BLaER1 treated with 17β-estradiol and CSF1 and Interleukin-3, amounts not matched to agents 10 nM and 100 nM (cell line): ENCODE results near the gene HAAO.

Experiments used
- H3K27ac ChIP-seq, 11 experiments: shearing (Covaris generic); formaldehyde crosslinking; 2 replicates each; pipeline ENCODE4 v1.8.1; 2022
- H3K27me3 ChIP-seq, 11 experiments: shearing (Covaris generic); formaldehyde crosslinking; 2 replicates each; pipeline ENCODE4 v1.8.1; 2022
- H3K36me3 ChIP-seq, 11 experiments: shearing (Covaris generic); formaldehyde crosslinking; 2 replicates each; pipeline ENCODE4 v1.8.1; 2022
- H3K4me1 ChIP-seq, 10 experiments: shearing (Covaris generic); formaldehyde crosslinking; 2 replicates each; pipeline ENCODE4 v1.8.1; 2022
- H3K4me2 ChIP-seq, 11 experiments: shearing (Covaris generic); formaldehyde crosslinking; 2 replicates each; pipeline ENCODE4 v1.8.1; 2022
- H3K4me3 ChIP-seq, 10 experiments: shearing (Covaris generic); formaldehyde crosslinking; 2 replicates each; pipeline ENCODE4 v1.8.1; 2022
- H3K9ac ChIP-seq, 11 experiments: shearing (Covaris generic); formaldehyde crosslinking; 2 replicates each; pipeline ENCODE4 v1.8.1; 2022
- H3K9me3 ChIP-seq, 11 experiments: shearing (Covaris generic); formaldehyde crosslinking; replicated peaks in 1 of 11; 2 replicates each; pipeline ENCODE4 v1.8.1; 2022
- H4K20me1 ChIP-seq, 11 experiments: shearing (Covaris generic); formaldehyde crosslinking; 2 replicates each; pipeline ENCODE4 v1.8.1; 2022
- Cebpa-rat ChIP-seq, 11 experiments: shearing (Covaris generic); IDR thresholded peaks; 2 replicates each; pipeline ENCODE4 v1.8.1; 2022

Gene HAAO

GRCh38 chr2:42796427-42797248, 4.3 kb upstream of the HAAO start:
- no peak for TF ChIP-seq Cebpa-rat (IDR thresholded peaks at IDR 0.05)
- Histone ChIP-seq H3K4me1 (peaks cover 24 to 51% (median 45%) of the 10 kb centered on the region in 10 experiments), H3K4me3 (no peak overlapping the region), H3K9me3 (peaks cover 0 to 9% (median 0%) of the 10 kb centered on the region in 11 experiments; a peak in 3 of 22 replicates), H3K27me3 (peaks cover 32 to 39% (median 34%) of the 10 kb centered on the region in 11 experiments), H3K4me2 (peak overlapping the region in 10 of 11 experiments; percentile 16 to 59 (median 38); a peak in 12 of 22 replicates), H3K9ac (no peak overlapping the region), H4K20me1 (peaks cover 0 to 4% (median 0%) of the 10 kb centered on the region in 11 experiments; a peak in 1 of 22 replicates), H3K36me3 (no peaks in the 10 kb centered on the region), H3K27ac (peak overlapping the region in 4 of 11 experiments; percentile 22 to 59 (median 41); a peak in 7 of 22 replicates)

DNA sequence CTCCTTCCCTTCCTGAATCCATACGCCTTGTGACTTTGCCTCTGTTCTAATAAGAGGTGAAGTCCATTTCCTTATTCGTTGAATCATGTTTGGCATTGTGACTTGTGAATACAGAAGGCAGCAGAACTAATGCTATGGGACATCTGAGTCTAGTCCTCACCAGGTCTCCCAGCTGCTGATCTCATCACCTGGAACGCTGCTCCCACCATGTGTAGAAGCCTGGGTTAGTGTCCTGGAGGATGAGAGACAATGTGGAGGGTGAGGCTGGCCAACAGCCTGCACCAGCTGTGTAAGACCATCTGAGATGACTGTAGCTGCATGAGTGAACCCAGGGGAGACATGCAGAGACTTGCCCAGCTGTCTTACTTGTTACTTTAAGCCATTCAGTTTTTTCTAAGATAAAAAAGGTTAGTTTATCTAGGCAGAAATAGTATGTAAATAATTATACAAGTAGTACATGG, 3.5 kb upstream of the HAAO start:
- peaks cover 40 to 47% (median 41%) of the 10 kb centered on the region in 11 experiments for H3K27me3 ChIP-seq
- H3K27ac ChIP-seq: peak overlapping the region in 4 of 11 experiments; percentile 22 to 59 (median 41); a peak in 7 of 22 replicates
- peak overlapping the region in 10 of 11 experiments; percentile 16 to 59 (median 38); a peak in 16 of 22 replicates for H3K4me2 ChIP-seq
- no peak overlapping the region for H3K9ac ChIP-seq
- H3K36me3 ChIP-seq: no peaks in the 10 kb centered on the region
- peaks cover 0 to 16% (median 0%) of the 10 kb centered on the region in 11 experiments; a peak in 4 of 22 replicates for H3K9me3 ChIP-seq
- H4K20me1 ChIP-seq: peaks cover 0 to 4% (median 0%) of the 10 kb centered on the region in 11 experiments; a peak in 1 of 22 replicates
- TF ChIP-seq Cebpa-rat (IDR thresholded peaks at IDR 0.05): no peak
- peaks cover 26 to 53% (median 46%) of the 10 kb centered on the region in 10 experiments for H3K4me1 ChIP-seq
- H3K4me3 ChIP-seq: no peak overlapping the region

DNA sequence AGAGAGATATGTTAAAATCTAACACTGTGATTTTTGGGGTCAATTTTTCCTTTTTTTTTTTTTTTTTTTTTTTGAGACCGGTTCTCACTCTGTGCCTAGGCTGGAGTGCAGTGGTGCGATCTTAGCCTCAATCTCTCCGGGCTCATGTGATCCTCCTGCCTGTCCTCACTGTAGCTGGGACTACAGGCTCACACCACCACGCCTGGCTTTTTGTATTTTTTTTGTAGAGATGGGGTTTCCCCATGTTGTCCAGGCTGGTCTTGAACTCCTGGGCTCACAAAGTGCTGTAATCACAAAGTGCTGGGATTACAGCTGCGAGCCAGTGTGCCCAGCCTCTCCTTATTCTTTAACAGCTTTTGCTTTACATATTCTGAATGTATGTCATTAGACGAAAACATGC, 2.9 kb upstream of the HAAO start:
- Histone ChIP-seq H3K9me3 (peaks cover 0 to 16% (median 0%) of the 10 kb centered on the region in 11 experiments; a peak in 4 of 22 replicates), H3K27me3 (peaks cover 41 to 53% (median 47%) of the 10 kb centered on the region in 11 experiments), H3K4me1 (peaks cover 26 to 53% (median 46%) of the 10 kb centered on the region in 10 experiments), H4K20me1 (peaks cover 0 to 4% (median 0%) of the 10 kb centered on the region in 11 experiments; a peak in 1 of 22 replicates), H3K9ac (no peak overlapping the region), H3K27ac (peak overlapping the region in 1 of 11 experiments; percentile 59; a peak in 1 of 22 replicates), H3K4me2 (peak overlapping the region in 6 of 11 experiments; percentile 21 to 50 (median 35); a peak in 7 of 22 replicates), H3K4me3 (no peak overlapping the region), H3K36me3 (no peaks in the 10 kb centered on the region)
- no peak for TF ChIP-seq Cebpa-rat (IDR thresholded peaks at IDR 0.05)

- Histone ChIP-seq H3K27ac (no peak overlapping the region), H4K20me1 (peaks cover 0 to 4% (median 0%) of the 10 kb centered on the region in 11 experiments; a peak in 1 of 22 replicates), H3K27me3 (peaks cover 41 to 55% (median 49%) of the 10 kb centered on the region in 11 experiments), H3K4me3 (no peak overlapping the region), H3K4me2 (peak overlapping the region in 10 of 11 experiments; percentile 78 to 96 (median 92); a peak in 20 of 22 replicates), H3K9ac (no peak overlapping the region), H3K4me1 (peaks cover 26 to 53% (median 46%) of the 10 kb centered on the region in 10 experiments), H3K9me3 (peaks cover 0 to 16% (median 0%) of the 10 kb centered on the region in 11 experiments; a peak in 4 of 22 replicates), H3K36me3 (no peaks in the 10 kb centered on the region)
- no peak for TF ChIP-seq Cebpa-rat (IDR thresholded peaks at IDR 0.05)
Observed at GRCh38 chr2:42794271-42795046, 2.1 kb upstream of the HAAO start.

DNA sequence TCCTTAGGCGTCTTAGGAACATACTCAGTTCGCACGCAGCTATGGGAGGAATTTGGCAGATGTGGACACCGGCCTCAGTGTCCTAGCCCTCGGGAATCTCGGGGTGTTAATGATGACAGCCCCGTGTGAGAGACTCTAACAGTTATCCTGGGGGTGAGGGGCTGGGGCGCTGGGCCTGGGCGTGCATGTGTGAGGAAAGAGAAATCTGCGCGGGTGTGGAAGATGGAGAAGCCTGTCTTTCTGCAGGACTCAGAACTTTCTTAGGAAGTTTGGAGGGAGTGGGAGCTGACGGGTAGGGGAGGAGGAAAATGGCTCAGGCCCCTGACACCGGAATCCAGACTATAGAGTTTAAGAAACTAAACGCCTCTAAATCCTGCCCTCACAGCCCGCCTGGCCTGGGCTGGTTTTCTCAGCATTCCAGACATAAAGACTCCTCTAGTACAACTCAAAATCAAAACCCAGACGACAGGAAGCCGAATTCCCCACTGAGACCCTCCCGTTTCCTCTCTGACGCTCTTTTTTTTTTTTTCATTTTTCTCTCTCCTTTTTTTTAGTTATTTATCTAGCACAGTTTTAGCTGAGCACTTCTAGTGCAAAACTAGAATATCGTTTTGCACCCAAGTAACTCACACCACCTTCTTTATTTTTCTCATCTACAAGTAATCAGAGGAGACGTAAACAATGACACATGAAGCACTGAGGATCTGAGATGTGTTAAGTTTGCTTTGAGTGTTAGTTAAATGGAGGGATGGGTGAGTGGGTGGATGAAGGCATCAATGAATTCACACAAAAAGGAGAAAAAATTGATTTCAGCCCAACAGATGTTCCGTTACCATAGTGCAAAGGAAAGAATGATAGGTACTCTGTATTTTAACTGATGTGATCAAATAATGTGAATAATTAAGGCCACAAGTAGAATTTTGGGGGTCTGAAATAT, 1.2 kb upstream of the HAAO start:
- peak overlapping the region; percentile 78 to 96 (median 92) for H3K4me2 ChIP-seq
- H3K36me3 ChIP-seq: no peaks in the 10 kb centered on the region
- peaks cover 26 to 53% (median 46%) of the 10 kb centered on the region in 10 experiments for H3K4me1 ChIP-seq
- peak overlapping the region; percentile 44 to 78 (median 72); a peak in 20 of 22 replicates for H3K9ac ChIP-seq
- H3K27ac ChIP-seq: peak overlapping the region in 7 of 11 experiments; percentile 49 to 76 (median 61); a peak in 12 of 22 replicates
- H3K27me3 ChIP-seq: peaks cover 41 to 55% (median 49%) of the 10 kb centered on the region in 11 experiments
- peak overlapping the region; percentile 50 to 71 (median 60) for H3K4me3 ChIP-seq
- H3K9me3 ChIP-seq: peaks cover 0 to 16% (median 0%) of the 10 kb centered on the region in 11 experiments; a peak in 4 of 22 replicates
- peaks cover 0 to 4% (median 0%) of the 10 kb centered on the region in 11 experiments; a peak in 1 of 22 replicates for H4K20me1 ChIP-seq
- TF ChIP-seq Cebpa-rat (IDR thresholded peaks at IDR 0.05): no peak

- Histone ChIP-seq H3K27ac (peak overlapping the region in 9 of 11 experiments; percentile 35 to 76 (median 61); a peak in 18 of 22 replicates), H3K36me3 (no peaks in the 10 kb centered on the region), H3K4me1 (peaks cover 26 to 50% (median 45%) of the 10 kb centered on the region in 10 experiments), H3K4me3 (peak overlapping the region; percentile 50 to 71 (median 60)), H3K27me3 (peaks cover 41 to 55% (median 49%) of the 10 kb centered on the region in 11 experiments), H3K9me3 (peaks cover 0 to 16% (median 0%) of the 10 kb centered on the region in 11 experiments; a peak in 4 of 22 replicates), H4K20me1 (peaks cover 0 to 4% (median 0%) of the 10 kb centered on the region in 11 experiments; a peak in 1 of 22 replicates), H3K9ac (peak overlapping the region; percentile 44 to 78 (median 72)), H3K4me2 (peak overlapping the region; percentile 78 to 96 (median 92))
- no peak for TF ChIP-seq Cebpa-rat (IDR thresholded peaks at IDR 0.05)
Observed at GRCh38 chr2:42792087-42792582, 248 bp downstream of the HAAO start.

- peak overlapping the region in 7 of 10 experiments; percentile 50 to 71 (median 62); a peak in 9 of 20 replicates for H3K4me3 ChIP-seq
- H3K27ac ChIP-seq: peak overlapping the region in 1 of 11 experiments; percentile 76; a peak in 1 of 22 replicates
Observed at GRCh38 chr2:42791606-42792005, 777 bp downstream of the HAAO start.

More at GRCh38 chr2:42791606-42792005, 777 bp downstream of the HAAO start:
- Histone ChIP-seq H3K27me3 (peaks cover 41 to 55% (median 49%) of the 10 kb centered on the region in 11 experiments), H3K9ac (peak overlapping the region in 2 of 11 experiments; percentile 72 to 78; a peak in 2 of 22 replicates), H3K9me3 (peaks cover 0 to 16% (median 0%) of the 10 kb centered on the region in 11 experiments; a peak in 4 of 22 replicates), H3K4me2 (peak overlapping the region; percentile 78 to 96 (median 92); a peak in 20 of 22 replicates), H4K20me1 (peaks cover 0 to 4% (median 0%) of the 10 kb centered on the region in 11 experiments; a peak in 1 of 22 replicates), H3K4me1 (peaks cover 26 to 46% (median 41%) of the 10 kb centered on the region in 10 experiments), H3K36me3 (no peaks in the 10 kb centered on the region)
- TF ChIP-seq Cebpa-rat (IDR thresholded peaks at IDR 0.05): no peak
